ENCODE data around the gene GLRX5. TPM values are rescaled to one million over a fixed set of nuclear protein-coding genes. Genes with fewer than 3 reads are reported as not detected.
"Not testable (repeated sequence)": the region's sequence is repeated elsewhere in the genome, so short reads cannot be mapped to it uniquely, and the experiment has no call there.

GLRX5 gene
- total RNA-seq, 4 donors from 2014 or later: 11.6 to 177 (median 38.2) TPM

DNA sequence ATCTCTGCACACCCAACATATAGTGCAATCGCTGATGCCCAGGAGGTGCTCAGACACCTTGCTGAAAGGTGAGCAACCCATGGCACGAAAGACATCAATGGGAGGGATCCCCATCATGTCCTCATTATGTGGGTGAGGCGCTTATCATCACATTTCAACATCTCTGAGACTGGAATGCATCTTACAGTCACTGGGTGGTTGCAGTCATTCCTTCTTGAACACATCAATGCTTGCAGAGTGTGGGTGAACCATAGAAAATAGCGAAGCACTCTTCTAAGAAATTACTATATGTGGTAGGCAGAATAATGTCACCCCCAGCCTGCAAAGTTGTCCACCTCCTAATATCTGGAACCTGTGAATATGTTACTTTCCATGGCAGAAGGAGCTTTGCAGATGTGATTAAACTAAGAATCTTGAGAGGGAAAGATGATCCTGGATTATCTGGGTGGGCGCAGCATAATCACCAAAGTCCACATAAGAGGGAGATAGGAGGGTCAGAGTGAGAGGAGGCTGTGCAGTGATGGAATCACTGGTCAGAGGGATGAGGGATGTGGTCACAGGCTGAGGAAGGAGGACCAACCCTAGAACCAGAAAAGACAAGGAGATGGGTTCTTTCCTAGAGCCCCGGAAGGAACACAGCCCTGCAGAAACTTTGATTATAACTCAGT lies 51.2 kb downstream of the GLRX5 start:
- Histone ChIP-seq H3K4me3 (no peak overlapping the region), H3K36me3 (no peaks in the 10 kb centered on the region), H3K27me3 (no peaks in the 10 kb centered on the region), H3K4me1 (no peaks in the 10 kb centered on the region), H3K9me3 (no peaks in the 10 kb centered on the region), H3K27ac (no peak overlapping the region)
- WGBS, 2 donors (ENCODE audit: low coverage in 1 of 2): 70 to 81% methylated on average over 6 of the region's 6 CpGs
- intact Hi-C loops (cut with DNase I; ENCODE audit: low total_unique reads) (no loop called here), in situ Hi-C loops (cut with MboI; ENCODE audit: low pct_ligation_motif_present in 1 of 4, low pct_unique_long_range_greater_than_20kb in 1 of 4, low sequenced_read_pairs in 3 of 4) (no loop called here)
- TF ChIP-seq, protein P1, sequence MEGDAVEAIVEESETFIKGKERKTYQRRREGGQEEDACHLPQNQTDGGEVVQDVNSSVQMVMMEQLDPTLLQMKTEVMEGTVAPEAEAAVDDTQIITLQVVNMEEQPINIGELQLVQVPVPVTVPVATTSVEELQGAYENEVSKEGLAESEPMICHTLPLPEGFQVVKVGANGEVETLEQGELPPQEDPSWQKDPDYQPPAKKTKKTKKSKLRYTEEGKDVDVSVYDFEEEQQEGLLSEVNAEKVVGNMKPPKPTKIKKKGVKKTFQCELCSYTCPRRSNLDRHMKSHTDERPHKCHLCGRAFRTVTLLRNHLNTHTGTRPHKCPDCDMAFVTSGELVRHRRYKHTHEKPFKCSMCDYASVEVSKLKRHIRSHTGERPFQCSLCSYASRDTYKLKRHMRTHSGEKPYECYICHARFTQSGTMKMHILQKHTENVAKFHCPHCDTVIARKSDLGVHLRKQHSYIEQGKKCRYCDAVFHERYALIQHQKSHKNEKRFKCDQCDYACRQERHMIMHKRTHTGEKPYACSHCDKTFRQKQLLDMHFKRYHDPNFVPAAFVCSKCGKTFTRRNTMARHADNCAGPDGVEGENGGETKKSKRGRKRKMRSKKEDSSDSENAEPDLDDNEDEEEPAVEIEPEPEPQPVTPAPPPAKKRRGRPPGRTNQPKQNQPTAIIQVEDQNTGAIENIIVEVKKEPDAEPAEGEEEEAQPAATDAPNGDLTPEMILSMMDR (IDR thresholded peaks at IDR 0.05): no peak
- TF ChIP-seq EP300 (IDR thresholded peaks at IDR 0.05; ENCODE audit: low read depth): no peak
- no peak for TF ChIP-seq POLR2A (IDR thresholded peaks at IDR 0.05)
- no peak for TF ChIP-seq POLR2AphosphoS5 (IDR thresholded peaks at IDR 0.05)
- DNase-seq: no peak

DNA sequence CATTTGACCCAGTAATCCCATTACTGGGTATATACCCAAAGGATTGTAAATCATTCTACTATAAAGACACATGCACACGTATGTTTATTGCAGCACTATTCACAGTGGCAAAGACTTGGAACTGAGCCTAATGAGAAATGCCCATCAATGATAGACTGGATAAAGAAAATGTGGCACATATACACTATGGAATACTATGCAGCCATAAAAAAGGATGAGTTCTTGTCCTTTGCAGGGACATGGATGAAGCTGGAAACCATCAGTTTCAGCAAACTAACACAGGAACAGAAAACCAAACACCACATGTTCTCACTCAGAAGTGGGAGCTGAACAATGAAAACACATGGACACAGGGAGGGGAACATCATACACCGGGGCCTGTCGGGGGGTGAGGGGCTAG lies 56.3 kb downstream of the GLRX5 start:
- intact Hi-C loops (cut with DNase I; ENCODE audit: low total_unique reads); H3K27me3 ChIP-seq; H3K9me3 ChIP-seq; in situ Hi-C loops (cut with MboI; ENCODE audit: low pct_ligation_motif_present in 1 of 4, low pct_unique_long_range_greater_than_20kb in 1 of 4, low sequenced_read_pairs in 3 of 4); H3K36me3 ChIP-seq; H3K27ac ChIP-seq; H3K4me1 ChIP-seq; H3K4me3 ChIP-seq; DNase-seq: not testable (repeated sequence)
- WGBS, 2 donors (ENCODE audit: low coverage in 1 of 2): 43 to 65% methylated on average over 1 to 3 of the region's 3 CpGs

Small RNA genes within 50 kb of the gene (small RNA-seq; reads per million reads assigned to genes)
- gene SCARNA13: 1.3 to 2.8 (median 2.2) reads per million in 4 donors

Other genes starting within 250 kb of the GLRX5 start
- 100 to 1,000 TPM in 1 of 4 donors, 10 to 100 TPM in 3; 71.1 to 118 (median 90.1) TPM for gene CLMN, start 215.1 kb upstream of the GLRX5 start, total RNA-seq
- gene SYNE3, start 18.4 kb upstream of the GLRX5 start, total RNA-seq: 10 to 100 TPM in 3 of 4 donors, 1 to 10 TPM in 1; 9.8 to 46.8 (median 13.9) TPM
- under 1 TPM in 1 of 4 donors, not detected in 3; 0.64 TPM for gene TCL1B, start 151.4 kb downstream of the GLRX5 start, total RNA-seq
- 10 to 100 TPM in 1 of 4 donors, 1 to 10 TPM in 1, not detected in 2; 3.7 to 19.5 TPM for gene TCL1A, start 179.1 kb downstream of the GLRX5 start, total RNA-seq